Stomach smooth muscle (tissue), 2 donors: ENCODE data around the gene CCDC136.

ENCODE experiments used
- H3K27ac ChIP-seq: one replicate; pipeline ENCODE4 v1.7.0; 2013; ENCODE audit warnings: mild to moderate bottlenecking, low read length, inconsistent platforms
- H3K27me3 ChIP-seq, 2 donors: one replicate each; pipeline ENCODE4 v1.7.0; 2013; ENCODE audit warnings: low read length in 2 of 2; ENCODE audit not compliant: insufficient read depth in 2 of 2, control insufficient read depth in 1 of 2
- H3K36me3 ChIP-seq, 2 donors: one replicate each; pipeline ENCODE4 v1.7.0; 2013; ENCODE audit warnings: low read length in 2 of 2; ENCODE audit not compliant: control insufficient read depth in 2 of 2, insufficient read depth in 2 of 2
- H3K4me1 ChIP-seq: one replicate; pipeline ENCODE4 v1.7.0; 2013; ENCODE audit warnings: low read length; ENCODE audit not compliant: control insufficient read depth, insufficient read depth
- H3K4me3 ChIP-seq, 2 donors: one replicate each; pipeline ENCODE4 v1.7.0; 2013; ENCODE audit warnings: low read length in 2 of 2
- H3K9ac ChIP-seq, 2 donors: one replicate each; pipeline ENCODE4 v1.7.0; 2013; ENCODE audit warnings: low read length in 2 of 2, mild to moderate bottlenecking in 1 of 2
- H3K9me3 ChIP-seq, 2 donors: one replicate each; pipeline ENCODE4 v1.7.0; 2013; ENCODE audit warnings: low read length in 2 of 2; ENCODE audit not compliant: control insufficient read depth in 2 of 2
- donor health status: healthy.
- donor health status: Pancreatic carcinoma.

CCDC136 gene

DNA sequence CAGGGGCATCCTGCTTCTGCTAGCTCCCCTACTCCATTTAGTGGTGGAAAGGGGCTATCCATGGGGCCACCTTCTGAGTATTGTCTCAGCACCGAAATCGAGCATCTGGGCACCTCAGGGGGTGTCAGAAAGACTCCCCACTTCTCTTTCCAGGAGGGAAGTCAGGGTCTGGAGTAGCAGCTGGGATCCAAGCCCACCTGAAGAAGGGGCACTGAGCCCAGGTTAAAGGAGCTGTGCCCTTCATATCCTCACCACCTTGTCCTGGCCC is 41.0 kb downstream of the CCDC136 start:
- H3K9ac ChIP-seq = peak overlapping the region; percentile 84 to 94
- H3K4me3 ChIP-seq = peak overlapping the region; percentile 91 to 94
- no peaks in the 10 kb centered on the region for H3K9me3 ChIP-seq
- peak overlapping the region; percentile 96 for H3K27ac ChIP-seq
- no peaks in the 10 kb centered on the region for H3K27me3 ChIP-seq
- H3K4me1 ChIP-seq = peaks cover 80% of the 10 kb centered on the region
- peaks cover 23% of the 10 kb centered on the region in 2 donors for H3K36me3 ChIP-seq

DNA sequence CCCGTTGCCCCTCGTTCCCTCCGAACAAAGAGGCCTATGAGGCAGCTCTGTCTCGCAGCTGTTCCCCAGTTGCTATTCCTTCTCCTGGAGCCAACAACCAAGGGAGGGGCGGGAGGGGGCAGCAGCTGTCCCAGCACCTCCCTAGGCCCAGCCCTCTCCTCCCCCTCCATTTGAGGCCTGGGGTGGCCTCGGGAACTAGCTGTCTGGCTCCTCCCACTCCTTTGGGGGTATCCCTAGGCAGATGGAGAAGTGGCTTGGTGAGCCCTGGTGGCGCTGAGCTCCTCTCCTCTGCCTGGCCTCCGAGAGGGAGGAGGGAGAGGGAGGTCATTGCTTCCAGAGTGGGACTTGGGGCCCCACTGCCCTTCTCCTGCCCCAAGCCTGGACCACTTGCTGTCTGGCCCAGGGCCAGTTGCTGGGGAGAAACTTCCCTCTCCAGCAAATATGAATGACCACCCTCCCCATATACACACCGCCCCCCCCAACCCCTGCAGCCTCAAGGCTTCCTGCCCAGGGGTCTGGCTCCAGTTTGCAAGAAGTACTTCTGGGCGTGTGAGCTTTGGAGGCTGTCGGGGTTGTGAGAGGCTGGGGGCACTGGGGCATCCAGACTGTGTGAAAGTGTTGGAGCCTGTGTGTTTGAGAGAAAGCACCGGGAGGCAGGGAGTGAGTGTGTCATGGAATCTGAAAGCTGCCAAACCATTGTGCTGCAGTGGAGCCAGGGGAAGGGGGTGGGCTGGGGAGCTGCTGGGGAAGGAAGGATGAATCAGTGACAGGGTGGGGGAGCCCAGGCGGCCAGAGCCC is 41.6 kb downstream of the CCDC136 start:
- no peaks in the 10 kb centered on the region for H3K27me3 ChIP-seq
- peak overlapping the region; percentile 91 to 94 for H3K4me3 ChIP-seq
- peak overlapping the region; percentile 96 for H3K27ac ChIP-seq
- H3K9me3 ChIP-seq = no peaks in the 10 kb centered on the region
- H3K4me1 ChIP-seq = peaks cover 80% of the 10 kb centered on the region
- peak overlapping the region; percentile 84 to 94 for H3K9ac ChIP-seq
- H3K36me3 ChIP-seq = peaks cover 27 to 29% of the 10 kb centered on the region in 2 donors

DNA sequence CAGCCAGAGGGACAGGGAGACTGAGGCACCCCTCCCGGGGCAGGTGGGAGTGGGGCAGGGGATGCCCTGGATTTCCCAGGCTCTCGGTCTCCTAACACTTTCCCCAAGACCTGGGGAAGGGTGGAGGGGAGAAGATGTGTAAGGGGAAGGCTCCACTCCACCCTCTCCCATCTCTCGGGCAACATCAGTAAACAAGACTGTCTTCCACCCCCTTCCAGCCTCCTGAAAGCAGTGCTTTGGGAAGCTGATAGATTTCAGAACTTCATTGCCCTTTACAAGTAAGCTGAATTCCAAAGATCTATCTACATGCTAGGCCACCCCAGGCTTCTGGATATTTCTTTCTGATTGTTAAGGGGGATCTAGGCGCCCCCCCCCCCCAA is 42.2 kb downstream of the CCDC136 start:
- no peaks in the 10 kb centered on the region for H3K9me3 ChIP-seq
- peaks cover 31 to 34% of the 10 kb centered on the region in 2 donors for H3K36me3 ChIP-seq
- peaks cover 77% of the 10 kb centered on the region for H3K4me1 ChIP-seq
- H3K27ac ChIP-seq = peak overlapping the region; percentile 96
- H3K9ac ChIP-seq = peak overlapping the region; percentile 47 to 49
- no peaks in the 10 kb centered on the region for H3K27me3 ChIP-seq
- peak overlapping the region; percentile 17 to 91 for H3K4me3 ChIP-seq

DNA sequence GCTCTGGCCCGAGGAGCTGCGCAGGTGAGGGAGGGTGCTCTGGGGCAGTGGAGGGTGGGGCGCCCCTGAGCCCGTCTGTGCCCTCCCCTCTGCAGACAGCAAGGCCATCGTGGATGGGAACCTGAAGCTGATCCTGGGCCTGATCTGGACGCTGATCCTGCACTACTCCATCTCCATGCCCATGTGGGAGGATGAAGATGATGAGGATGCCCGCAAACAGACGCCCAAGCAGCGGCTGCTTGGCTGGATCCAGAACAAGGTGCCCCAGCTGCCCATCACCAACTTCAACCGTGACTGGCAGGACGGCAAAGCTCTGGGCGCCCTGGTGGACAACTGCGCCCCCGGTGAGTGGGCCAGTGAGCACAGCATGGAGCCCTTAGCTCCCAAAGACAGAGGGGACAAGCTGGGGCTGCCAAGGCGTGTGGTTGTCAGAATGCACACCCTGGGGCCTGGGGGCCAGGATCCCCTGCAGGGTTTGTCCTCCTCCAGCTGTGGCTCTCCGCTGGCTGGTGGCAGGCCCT is 43.5 kb downstream of the CCDC136 start:
- no peaks in the 10 kb centered on the region for H3K27me3 ChIP-seq
- H3K27ac ChIP-seq = peak overlapping the region; percentile 83
- H3K36me3 ChIP-seq = peaks cover 44 to 45% of the 10 kb centered on the region in 2 donors
- H3K4me3 ChIP-seq = no peak overlapping the region
- peaks cover 71% of the 10 kb centered on the region for H3K4me1 ChIP-seq
- no peaks in the 10 kb centered on the region for H3K9me3 ChIP-seq
- H3K9ac ChIP-seq = no peak overlapping the region

DNA sequence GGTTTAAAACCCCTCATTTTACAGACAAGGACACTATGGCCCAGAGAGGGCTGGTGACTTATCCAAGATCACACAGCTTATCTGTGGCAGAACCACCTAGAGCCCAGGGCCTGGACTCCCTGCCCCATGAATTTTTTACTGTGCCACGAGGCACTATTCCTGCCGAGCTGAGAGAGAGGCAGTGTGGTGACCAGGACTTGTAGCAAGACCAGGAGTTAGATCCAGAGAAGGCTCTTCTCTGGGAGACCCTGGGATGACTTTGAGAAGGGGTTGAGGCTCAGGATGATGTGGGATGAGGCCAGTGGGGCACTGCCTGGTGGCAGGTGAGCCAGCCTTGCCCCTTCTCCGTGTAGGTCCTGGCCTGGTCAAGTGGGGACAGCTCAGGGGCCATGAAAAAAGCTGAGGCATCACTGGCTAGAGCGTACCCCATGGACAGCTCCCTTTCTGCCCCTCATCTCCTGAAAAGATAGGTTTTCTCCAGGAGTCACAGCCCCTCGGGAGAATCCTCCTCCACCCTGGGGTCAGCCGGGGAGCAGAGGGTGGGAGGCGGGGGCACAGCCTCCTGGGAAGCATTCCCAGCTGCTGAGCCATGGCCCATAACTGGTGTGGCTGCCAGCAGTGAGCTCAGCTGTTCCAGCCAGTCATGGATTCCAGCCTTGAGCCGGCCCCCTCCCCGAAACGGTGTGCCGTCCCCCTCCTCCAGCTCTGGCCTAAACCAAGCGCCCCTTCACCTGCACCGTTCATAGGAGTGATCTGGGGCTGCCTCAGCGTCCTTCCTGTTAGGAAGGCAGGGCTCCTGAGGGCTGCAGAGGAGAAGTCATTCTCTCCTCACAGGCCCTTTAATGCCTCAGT is 44.2 kb downstream of the CCDC136 start:
- Histone ChIP-seq H3K4me1 (peaks cover 68% of the 10 kb centered on the region), H3K27ac (peak overlapping the region; percentile 83), H3K27me3 (no peaks in the 10 kb centered on the region), H3K4me3 (peak overlapping the region in 1 of 2 donors; percentile 35), H3K36me3 (peaks cover 51 to 52% of the 10 kb centered on the region in 2 donors), H3K9ac (peak overlapping the region; percentile 58), H3K9me3 (no peaks in the 10 kb centered on the region)

DNA sequence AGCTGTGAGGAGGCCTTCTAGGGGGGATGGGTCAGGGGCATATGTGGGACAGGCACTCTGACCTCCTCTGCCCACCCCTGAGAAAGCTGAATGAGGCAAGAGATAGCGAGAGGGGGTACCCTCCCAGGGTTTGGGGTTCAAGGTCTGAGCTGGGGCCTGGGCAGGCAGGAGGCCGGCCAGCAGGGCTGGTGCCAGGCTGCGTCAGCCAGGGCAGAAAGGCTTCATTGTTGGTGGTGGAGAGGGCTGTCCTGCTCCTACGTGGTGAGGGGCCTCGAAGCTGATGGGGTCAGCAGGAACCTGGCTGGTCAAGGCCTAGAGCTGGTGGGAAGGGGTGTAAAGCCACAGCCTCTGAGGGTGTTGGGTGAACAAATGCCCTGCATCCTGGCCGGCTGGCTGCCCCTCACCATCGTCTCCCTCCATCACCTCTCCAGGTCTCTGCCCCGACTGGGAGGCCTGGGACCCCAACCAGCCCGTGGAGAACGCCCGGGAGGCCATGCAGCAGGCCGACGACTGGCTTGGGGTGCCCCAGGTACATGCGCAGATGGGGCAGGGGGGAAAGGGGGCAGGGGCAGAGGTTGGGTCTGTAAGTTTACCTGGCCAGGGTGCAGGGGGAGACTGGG is 45.1 kb downstream of the CCDC136 start:
- H3K9ac ChIP-seq = peak overlapping the region; percentile 36 to 58
- H3K9me3 ChIP-seq = no peaks in the 10 kb centered on the region
- H3K4me1 ChIP-seq = peaks cover 62% of the 10 kb centered on the region
- H3K4me3 ChIP-seq = no peak overlapping the region
- H3K27ac ChIP-seq = peak overlapping the region; percentile 83
- H3K36me3 ChIP-seq = peaks cover 56 to 59% of the 10 kb centered on the region in 2 donors
- H3K27me3 ChIP-seq = no peaks in the 10 kb centered on the region

DNA sequence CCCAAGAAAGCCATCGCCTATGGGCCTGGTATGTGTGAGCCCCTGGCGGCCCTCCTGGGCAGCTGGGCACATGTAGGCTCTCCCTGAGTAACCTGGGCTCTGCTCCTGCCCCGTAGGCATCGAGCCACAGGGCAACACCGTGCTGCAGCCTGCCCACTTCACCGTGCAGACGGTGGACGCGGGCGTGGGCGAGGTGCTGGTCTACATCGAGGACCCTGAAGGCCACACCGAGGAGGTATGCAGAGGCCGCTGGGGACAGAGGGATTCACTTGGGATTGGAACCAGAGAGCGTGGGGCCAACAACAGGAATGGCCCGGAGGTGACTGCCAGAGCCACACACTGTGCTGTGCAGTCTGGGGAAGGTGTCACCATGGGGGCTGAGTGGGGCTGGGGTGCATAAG is 45.8 kb downstream of the CCDC136 start:
- Histone ChIP-seq H3K36me3 (peaks cover 62 to 63% of the 10 kb centered on the region in 2 donors), H3K9me3 (no peaks in the 10 kb centered on the region), H3K27me3 (no peaks in the 10 kb centered on the region), H3K9ac (no peak overlapping the region), H3K4me1 (peaks cover 58% of the 10 kb centered on the region), H3K4me3 (no peak overlapping the region), H3K27ac (peak overlapping the region; percentile 83)

DNA sequence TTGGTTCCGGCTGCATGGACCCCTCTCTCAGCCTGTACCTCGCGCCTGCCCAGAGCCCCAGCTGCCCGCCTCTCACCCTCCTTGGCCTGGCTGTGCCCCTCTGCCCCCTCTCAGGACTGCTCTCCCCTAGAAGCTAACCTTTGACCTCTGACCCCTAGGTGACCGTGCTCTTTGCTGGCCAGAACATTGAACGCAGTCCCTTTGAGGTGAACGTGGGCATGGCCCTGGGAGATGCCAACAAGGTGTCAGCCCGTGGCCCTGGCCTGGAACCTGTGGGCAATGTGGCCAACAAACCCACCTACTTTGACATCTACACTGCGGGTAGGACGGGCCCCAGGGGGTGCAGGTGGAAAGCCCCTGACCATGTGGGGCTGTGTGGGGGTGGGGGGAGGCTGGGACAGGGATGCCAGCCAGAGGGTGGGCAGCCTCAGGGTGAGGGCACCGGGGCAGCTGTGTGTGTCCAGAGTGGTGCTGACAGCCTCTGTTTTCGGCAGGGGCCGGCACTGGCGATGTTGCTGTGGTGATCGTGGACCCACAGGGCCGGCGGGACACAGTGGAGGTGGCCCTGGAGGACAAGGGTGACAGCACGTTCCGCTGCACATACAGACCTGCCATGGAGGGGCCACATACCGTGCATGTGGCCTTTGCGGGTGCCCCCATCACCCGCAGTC is 46.5 kb downstream of the CCDC136 start:
- no peaks in the 10 kb centered on the region for H3K9me3 ChIP-seq
- H3K4me3 ChIP-seq = no peak overlapping the region
- no peak overlapping the region for H3K9ac ChIP-seq
- peak overlapping the region; percentile 83 for H3K27ac ChIP-seq
- H3K27me3 ChIP-seq = no peaks in the 10 kb centered on the region
- peaks cover 69 to 70% of the 10 kb centered on the region in 2 donors for H3K36me3 ChIP-seq
- H3K4me1 ChIP-seq = peaks cover 51% of the 10 kb centered on the region

DNA sequence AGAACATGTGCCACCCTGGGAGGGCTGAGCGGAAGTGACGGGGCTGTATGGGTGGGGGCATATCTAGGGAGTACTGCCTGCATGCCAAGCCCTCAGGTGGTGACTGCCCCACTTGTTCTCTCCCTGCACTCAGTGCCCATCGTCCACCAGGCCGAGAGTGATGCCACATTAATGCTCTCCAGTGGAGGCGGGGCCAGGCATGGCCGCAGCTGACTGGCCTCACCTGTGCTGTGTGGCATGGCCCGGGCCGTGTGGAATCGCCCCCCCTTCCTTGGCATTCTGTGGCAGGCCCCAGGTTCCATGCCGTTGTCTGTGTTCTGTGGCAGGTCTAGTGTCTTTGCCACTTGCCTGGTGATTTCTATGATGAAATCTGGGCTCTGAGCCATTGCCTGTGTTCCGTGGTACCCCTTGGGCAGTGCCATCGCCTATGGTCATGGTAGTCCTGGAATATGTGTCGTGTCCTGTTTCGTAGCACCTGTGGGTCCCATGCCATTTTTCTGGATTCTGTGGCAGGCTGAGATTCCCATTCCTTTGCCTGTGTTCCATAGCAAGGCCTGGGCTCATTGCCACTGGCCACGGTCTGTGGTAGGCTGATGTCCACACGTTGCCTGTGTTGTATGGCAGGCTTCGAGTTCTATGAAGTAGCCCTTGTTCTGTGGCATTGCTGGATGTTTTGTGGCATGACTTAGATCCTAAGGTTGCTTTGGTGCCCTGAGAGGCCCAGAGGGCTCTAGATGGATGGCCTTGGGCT is 47.4 kb downstream of the CCDC136 start:
- Histone ChIP-seq H3K27me3 (no peaks in the 10 kb centered on the region), H3K36me3 (peaks cover 78 to 79% of the 10 kb centered on the region in 2 donors), H3K9me3 (no peaks in the 10 kb centered on the region), H3K4me3 (no peak overlapping the region), H3K27ac (peak overlapping the region; percentile 83), H3K4me1 (peaks cover 42% of the 10 kb centered on the region), H3K9ac (peak overlapping the region in 1 of 2 donors; percentile 29)
